ENCODE data around the gene PLAC8. TPM values are rescaled to one million over a fixed set of nuclear protein-coding genes. Genes with fewer than 3 reads are reported as not detected.
"Not testable (repeated sequence)": the region's sequence is repeated elsewhere in the genome, so short reads cannot be mapped to it uniquely, and the experiment has no call there.

PLAC8 gene
- total RNA-seq, 4 donors from 2014 or later, result 0.78 to 3.5 (median 2.0) TPM

DNA sequence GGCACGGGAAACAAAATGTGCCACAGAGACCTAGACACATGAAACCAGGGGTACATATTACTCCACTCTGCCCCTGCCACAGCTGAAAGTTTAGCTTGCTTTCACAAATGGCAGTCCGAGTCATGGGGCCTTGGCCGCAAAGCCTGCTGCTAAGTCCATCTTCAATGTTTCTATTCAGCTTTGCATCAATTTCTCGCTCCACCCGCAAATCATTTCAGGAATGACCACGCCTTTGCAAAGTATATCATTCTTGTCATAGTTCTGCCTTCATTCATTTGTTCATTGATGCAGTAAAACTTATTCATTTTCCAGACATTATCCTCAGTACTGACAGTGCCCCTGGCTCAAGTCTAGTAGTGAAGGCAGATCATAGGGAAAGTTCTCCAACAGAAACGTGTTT is 9.5 kb downstream of the PLAC8 start:
- Histone ChIP-seq H3K4me3 (no peak overlapping the region), H3K4me1 (peaks cover 5 to 9% (median 8%) of the 10 kb centered on the region in 4 donors), H3K9me3 (no peaks in the 10 kb centered on the region), H3K36me3 (no peaks in the 10 kb centered on the region), H3K27ac (replicated peaks in 1 of 4) (no peak overlapping the region), H3K27me3 (no peaks in the 10 kb centered on the region)
- 90% methylated on average over 7 of the region's 7 CpGs for WGBS
- no peak for DNase-seq (ENCODE audit: extremely low spot score)
- intact Hi-C loops (cut with DNase I), result no loop called here
- TF ChIP-seq POLR2A (IDR thresholded peaks at IDR 0.05; ENCODE audit: low read depth) (no peak), EP300 (IDR thresholded peaks at IDR 0.05) (no peak), POLR2AphosphoS5 (IDR thresholded peaks at IDR 0.05) (no peak)
- TF ChIP-seq, protein P1, sequence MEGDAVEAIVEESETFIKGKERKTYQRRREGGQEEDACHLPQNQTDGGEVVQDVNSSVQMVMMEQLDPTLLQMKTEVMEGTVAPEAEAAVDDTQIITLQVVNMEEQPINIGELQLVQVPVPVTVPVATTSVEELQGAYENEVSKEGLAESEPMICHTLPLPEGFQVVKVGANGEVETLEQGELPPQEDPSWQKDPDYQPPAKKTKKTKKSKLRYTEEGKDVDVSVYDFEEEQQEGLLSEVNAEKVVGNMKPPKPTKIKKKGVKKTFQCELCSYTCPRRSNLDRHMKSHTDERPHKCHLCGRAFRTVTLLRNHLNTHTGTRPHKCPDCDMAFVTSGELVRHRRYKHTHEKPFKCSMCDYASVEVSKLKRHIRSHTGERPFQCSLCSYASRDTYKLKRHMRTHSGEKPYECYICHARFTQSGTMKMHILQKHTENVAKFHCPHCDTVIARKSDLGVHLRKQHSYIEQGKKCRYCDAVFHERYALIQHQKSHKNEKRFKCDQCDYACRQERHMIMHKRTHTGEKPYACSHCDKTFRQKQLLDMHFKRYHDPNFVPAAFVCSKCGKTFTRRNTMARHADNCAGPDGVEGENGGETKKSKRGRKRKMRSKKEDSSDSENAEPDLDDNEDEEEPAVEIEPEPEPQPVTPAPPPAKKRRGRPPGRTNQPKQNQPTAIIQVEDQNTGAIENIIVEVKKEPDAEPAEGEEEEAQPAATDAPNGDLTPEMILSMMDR (IDR thresholded peaks at IDR 0.05), result no peak

DNA sequence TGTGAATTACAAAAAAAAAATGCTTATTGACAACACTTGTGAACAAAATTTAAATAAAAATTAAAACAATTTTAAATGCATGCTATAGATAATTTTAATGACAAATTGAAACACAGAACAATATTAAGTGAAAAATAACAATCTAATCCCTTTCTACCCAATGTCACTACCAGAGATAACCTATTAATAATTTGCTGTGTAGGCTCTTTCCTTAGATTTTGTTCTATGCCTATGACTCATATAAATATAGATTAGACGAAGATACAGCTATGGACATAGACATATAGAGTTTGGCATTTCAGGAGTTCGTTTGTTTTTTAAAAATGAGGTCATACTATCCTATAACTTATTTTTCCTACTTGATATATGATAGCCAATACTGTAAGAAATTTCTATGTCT is 18.1 kb downstream of the PLAC8 start:
- no peak overlapping the region for H3K27ac ChIP-seq (replicated peaks in 1 of 4)
- intact Hi-C loops (cut with DNase I), result no loop called here
- no peaks in the 10 kb centered on the region for H3K27me3 ChIP-seq
- no peaks in the 10 kb centered on the region for H3K36me3 ChIP-seq
- DNase-seq (ENCODE audit: extremely low spot score), result no peak
- WGBS, result 77% methylated on average over 2 of the region's 2 CpGs
- H3K4me3 ChIP-seq, result no peak overlapping the region
- TF ChIP-seq POLR2AphosphoS5 (IDR thresholded peaks at IDR 0.05), result no peak
- no peak for TF ChIP-seq POLR2A (IDR thresholded peaks at IDR 0.05; ENCODE audit: low read depth)
- no peak for TF ChIP-seq EP300 (IDR thresholded peaks at IDR 0.05)
- no peaks in the 10 kb centered on the region for H3K9me3 ChIP-seq
- H3K4me1 ChIP-seq, result no peaks in the 10 kb centered on the region

DNA sequence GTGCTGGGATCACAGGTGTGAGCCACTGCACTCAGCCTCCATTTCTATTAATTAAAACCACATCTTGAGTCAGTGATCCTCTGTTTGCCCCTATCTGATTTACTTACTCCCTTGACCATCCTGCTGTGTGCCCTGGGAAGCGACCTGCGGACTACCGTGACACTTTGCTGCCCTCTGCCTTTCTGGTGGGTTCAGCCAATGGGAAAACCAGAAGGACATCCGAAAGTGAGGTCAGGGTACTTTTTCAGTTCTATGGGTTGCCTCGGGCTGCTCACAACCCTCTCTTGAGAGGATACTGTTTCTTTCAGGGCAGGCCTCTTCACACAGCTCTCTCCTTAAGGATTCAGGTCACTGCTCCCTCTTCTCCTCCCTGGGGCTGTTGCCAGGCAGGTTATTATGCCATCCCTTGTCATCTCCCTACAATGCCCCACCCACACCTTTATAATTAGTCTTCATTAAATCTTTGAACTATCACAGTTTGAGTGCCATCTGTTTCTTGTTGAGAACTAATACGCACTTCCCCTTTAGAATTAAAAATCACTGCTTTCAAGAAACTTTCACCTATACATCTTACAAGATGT is 21.4 kb downstream of the PLAC8 start:
- H3K9me3 ChIP-seq, result no peaks in the 10 kb centered on the region
- H3K27me3 ChIP-seq, result no peaks in the 10 kb centered on the region
- no peak for DNase-seq (ENCODE audit: extremely low spot score)
- 66% methylated on average over 6 of the region's 6 CpGs for WGBS
- intact Hi-C loops (cut with DNase I), result no loop called here
- H3K27ac ChIP-seq (replicated peaks in 1 of 4), result no peak overlapping the region
- H3K36me3 ChIP-seq, result no peaks in the 10 kb centered on the region
- H3K4me1 ChIP-seq, result no peaks in the 10 kb centered on the region
- H3K4me3 ChIP-seq, result no peak overlapping the region
- TF ChIP-seq POLR2A (IDR thresholded peaks at IDR 0.05; ENCODE audit: low read depth) (no peak), POLR2AphosphoS5 (IDR thresholded peaks at IDR 0.05) (no peak), EP300 (IDR thresholded peaks at IDR 0.05) (no peak)
- TF ChIP-seq, protein P1 (IDR thresholded peaks at IDR 0.05), result no peak

DNA sequence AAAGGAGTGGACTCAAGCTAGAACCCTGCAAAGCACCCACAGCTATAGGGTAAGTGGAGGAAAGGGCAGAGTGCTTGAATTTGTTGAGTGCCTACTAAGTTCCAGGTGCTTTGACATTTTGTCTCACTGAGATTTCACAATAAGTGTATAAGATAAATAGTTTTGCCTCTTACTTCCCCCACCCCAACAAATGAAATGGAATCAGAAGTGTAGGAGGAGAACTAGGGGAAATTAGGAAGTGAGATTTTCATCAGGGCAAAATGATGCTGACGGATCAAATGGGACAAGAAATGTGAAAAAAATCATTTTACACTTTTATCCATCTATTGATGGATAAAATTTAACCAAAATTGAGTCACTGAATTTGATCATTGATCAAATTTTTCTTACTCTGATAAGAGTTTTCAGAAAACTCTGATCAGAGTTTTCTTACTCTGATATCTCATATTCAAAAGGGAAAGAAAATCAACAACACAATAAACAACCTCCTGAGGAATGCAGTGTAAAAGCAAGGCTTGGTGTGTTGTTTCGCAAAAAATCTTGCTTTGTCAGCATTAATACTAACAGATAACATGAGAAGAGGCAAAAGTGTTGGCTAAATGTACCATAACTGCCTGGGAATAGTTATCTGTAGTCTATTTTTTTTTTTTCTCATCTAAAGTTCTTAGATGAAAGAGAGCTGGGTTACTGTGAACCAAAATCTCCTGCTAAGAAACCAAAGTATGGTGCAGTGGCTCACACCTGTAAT is 24.9 kb downstream of the PLAC8 start:
- intact Hi-C loops (cut with DNase I), result no loop called here
- H3K4me1 ChIP-seq, result no peaks in the 10 kb centered on the region
- no peaks in the 10 kb centered on the region for H3K27me3 ChIP-seq
- WGBS, result 89% methylated on average over 2 of the region's 2 CpGs
- no peaks in the 10 kb centered on the region for H3K9me3 ChIP-seq
- no peak overlapping the region for H3K27ac ChIP-seq (replicated peaks in 1 of 4)
- no peak overlapping the region for H3K4me3 ChIP-seq
- H3K36me3 ChIP-seq, result no peaks in the 10 kb centered on the region
- no peak for TF ChIP-seq POLR2AphosphoS5 (IDR thresholded peaks at IDR 0.05)
- TF ChIP-seq EP300 (IDR thresholded peaks at IDR 0.05), result no peak
- no peak for TF ChIP-seq POLR2A (IDR thresholded peaks at IDR 0.05; ENCODE audit: low read depth)
- TF ChIP-seq, protein P1 (IDR thresholded peaks at IDR 0.05), result no peak
- no peak for DNase-seq (ENCODE audit: extremely low spot score)

DNA sequence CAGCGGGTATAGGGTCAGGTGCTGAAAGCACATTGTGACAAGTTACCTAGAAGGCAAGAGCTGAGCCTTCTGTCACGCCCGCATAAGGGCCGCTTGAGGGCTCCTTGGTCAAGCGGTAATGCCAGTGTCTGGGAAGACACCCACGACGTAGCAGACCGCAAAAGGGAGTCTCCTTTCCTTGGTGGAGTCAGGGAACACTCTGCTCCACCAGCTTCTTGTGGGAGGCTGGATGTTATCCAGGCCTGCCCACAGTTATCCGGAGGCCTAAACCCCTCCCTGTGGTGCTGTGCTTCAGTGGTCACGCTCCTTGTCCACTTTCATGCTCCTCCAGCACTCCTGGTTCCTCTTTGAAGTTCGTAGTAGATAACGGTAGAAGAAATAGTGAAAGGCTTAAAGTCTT is 29.6 kb downstream of the PLAC8 start:
- H3K27me3 ChIP-seq, H3K4me1 ChIP-seq: not testable (repeated sequence)
- WGBS, result 85% methylated on average over 12 of the region's 12 CpGs

More for the DNA sequence above, 29.6 kb downstream of the PLAC8 start:
- intact Hi-C loops (cut with DNase I); H3K4me3 ChIP-seq; H3K9me3 ChIP-seq; H3K27ac ChIP-seq (replicated peaks in 1 of 4); H3K36me3 ChIP-seq; DNase-seq (ENCODE audit: extremely low spot score): not testable (repeated sequence)

Data from esophagus muscularis mucosa (tissue), 4 donors.